ENCODE results near the gene TM6SF1. TPM values are rescaled to one million over a fixed set of nuclear protein-coding genes. Genes with fewer than 3 reads are reported as not detected.
A peak's percentile ranks its signal among the peaks of the same experiment; 100 is the strongest.

Gene TM6SF1
- total RNA-seq, 3 donors from 2014 or later (not counting 1 experiment from before 2014, with no cell fraction given), result 10.4 to 15.5 (median 12.6) TPM

- TF ChIP-seq CTCF (IDR thresholded peaks at IDR 0.05), result no peak
- peaks cover 6 to 17% of the 10 kb centered on the region in 2 donors for H3K4me1 Mint-ChIP-seq
- DNase-seq, result peak in 1 of 2 donors; percentile 7
- H3K4me3 Mint-ChIP-seq, result no peak overlapping the region
- Histone ChIP-seq H3K36me3 (ENCODE audit: control insufficient read depth, insufficient read depth, low read length) (no peaks in the 10 kb centered on the region), H3K4me3 (ENCODE audit: low read length) (no peak overlapping the region), H3K27me3 (ENCODE audit: control insufficient read depth, insufficient read depth, low read length) (no peaks in the 10 kb centered on the region), H3K9me3 (ENCODE audit: control insufficient read depth, insufficient read depth, low read length) (peaks cover 3% of the 10 kb centered on the region), H3K4me1 (ENCODE audit: control insufficient read depth, insufficient read depth, low read length) (no peaks in the 10 kb centered on the region), H3K27ac (ENCODE audit: low read length) (no peak overlapping the region)
- no peaks in the 10 kb centered on the region for H3K27me3 Mint-ChIP-seq (ENCODE audit: low read depth in 2 of 2)
- H3K36me3 Mint-ChIP-seq, result peaks cover 9% of the 10 kb centered on the region
- no peak for ATAC-seq
- peaks cover 3 to 12% of the 10 kb centered on the region in 2 donors for H3K9me3 Mint-ChIP-seq
- intact Hi-C loops (cut with micrococcal nuclease), result no loop called here
- WGBS (ENCODE audit: insufficient coverage), result 76% methylated on average over 4 of the region's 4 CpGs
- peak overlapping the region in 1 of 2 donors; percentile 14 for H3K27ac Mint-ChIP-seq
Observed at GRCh38 chr15:83163032-83163431, 55.6 kb downstream of the TM6SF1 start.

- H3K4me1 ChIP-seq (ENCODE audit: control insufficient read depth, insufficient read depth, low read length), result no peaks in the 10 kb centered on the region
- ATAC-seq (no peak), DNase-seq (no peak)
- no peak overlapping the region for H3K4me3 Mint-ChIP-seq
- peaks cover 3% of the 10 kb centered on the region for H3K9me3 ChIP-seq (ENCODE audit: control insufficient read depth, insufficient read depth, low read length)
- intact Hi-C loops (cut with micrococcal nuclease), result no loop called here
- H3K27ac ChIP-seq (ENCODE audit: low read length), result no peak overlapping the region
- WGBS (ENCODE audit: insufficient coverage), result no CpG with 5 or more reads among the region's 1 CpG
- no peaks in the 10 kb centered on the region for H3K27me3 ChIP-seq (ENCODE audit: control insufficient read depth, insufficient read depth, low read length)
- H3K9me3 Mint-ChIP-seq, result peaks cover 6 to 17% of the 10 kb centered on the region in 2 donors
- no peaks in the 10 kb centered on the region for H3K27me3 Mint-ChIP-seq (ENCODE audit: low read depth in 2 of 2)
- H3K4me1 Mint-ChIP-seq, result peaks cover 15 to 17% of the 10 kb centered on the region in 2 donors
- no peak overlapping the region for H3K4me3 ChIP-seq (ENCODE audit: low read length)
- TF ChIP-seq CTCF (IDR thresholded peaks at IDR 0.05), result no peak
- peaks cover 9% of the 10 kb centered on the region for H3K36me3 Mint-ChIP-seq
- H3K36me3 ChIP-seq (ENCODE audit: control insufficient read depth, insufficient read depth, low read length), result no peaks in the 10 kb centered on the region
- no peak overlapping the region for H3K27ac Mint-ChIP-seq
Observed at GRCh38 chr15:83164111-83164770, 56.8 kb downstream of the TM6SF1 start.

- TF ChIP-seq CTCF (IDR thresholded peaks at IDR 0.05), result no peak
- H3K9me3 Mint-ChIP-seq, result peaks cover 6 to 17% of the 10 kb centered on the region in 2 donors
- H3K36me3 Mint-ChIP-seq, result peaks cover 9% of the 10 kb centered on the region
- intact Hi-C loops (cut with micrococcal nuclease), result no loop called here
- Histone ChIP-seq H3K4me1 (ENCODE audit: control insufficient read depth, insufficient read depth, low read length) (no peaks in the 10 kb centered on the region), H3K9me3 (ENCODE audit: control insufficient read depth, insufficient read depth, low read length) (peaks cover 3% of the 10 kb centered on the region), H3K27me3 (ENCODE audit: control insufficient read depth, insufficient read depth, low read length) (no peaks in the 10 kb centered on the region), H3K36me3 (ENCODE audit: control insufficient read depth, insufficient read depth, low read length) (no peaks in the 10 kb centered on the region), H3K27ac (ENCODE audit: low read length) (no peak overlapping the region), H3K4me3 (ENCODE audit: low read length) (no peak overlapping the region)
- no peak overlapping the region for H3K27ac Mint-ChIP-seq
- H3K27me3 Mint-ChIP-seq (ENCODE audit: low read depth in 2 of 2), result no peaks in the 10 kb centered on the region
- DNase-seq, result peak in 1 of 2 donors; percentile 17
- WGBS (ENCODE audit: insufficient coverage), result 41% methylated on average over 3 of the region's 4 CpGs
- ATAC-seq, result peak in 1 of 3 donors; percentile 45
- H3K4me1 Mint-ChIP-seq, result peaks cover 16 to 19% of the 10 kb centered on the region in 2 donors
- H3K4me3 Mint-ChIP-seq, result no peak overlapping the region
Observed at GRCh38 chr15:83164771-83165404, 57.4 kb downstream of the TM6SF1 start.
